Measurements from ENCODE around the gene GTF2H3. TPM values are rescaled to one million over a fixed set of nuclear protein-coding genes. Genes with fewer than 3 reads are reported as not detected.

GTF2H3 gene
- total and polyA plus RNA-seq, 4 donors: 5.6 to 28.9 (median 21.2) TPM

DNA sequence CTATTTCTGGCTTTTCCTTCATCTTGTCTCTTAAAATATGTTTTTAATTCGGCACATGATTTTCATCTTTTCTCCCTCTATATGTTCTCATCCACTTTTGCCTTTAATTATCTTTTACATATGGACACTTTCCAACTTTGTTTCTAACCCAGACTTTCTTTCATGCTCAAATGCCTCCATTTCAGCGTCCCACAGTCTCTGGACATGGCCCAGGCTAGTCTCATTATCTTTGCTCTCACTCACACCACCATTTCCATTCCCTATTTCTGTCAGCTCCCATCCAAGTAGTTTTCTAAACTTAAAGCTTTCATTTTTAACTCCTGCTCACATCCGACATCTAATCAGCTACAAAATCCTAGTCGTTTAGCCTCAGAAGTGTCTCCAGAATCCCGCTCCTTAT is 14.8 kb downstream of the GTF2H3 start:
- DNase-seq (no peak), ATAC-seq (ENCODE audit: insufficient read depth, low FRiP score) (no peak)
- Histone ChIP-seq H3K36me3 (ENCODE audit: control insufficient read depth in 4 of 4, insufficient read depth in 4 of 4, low read length in 4 of 4) (peaks cover 13 to 23% (median 18%) of the 10 kb centered on the region in 4 donors), H3K4me1 (ENCODE audit: control insufficient read depth in 5 of 5, insufficient read depth in 5 of 5, low read length in 5 of 5) (no peaks in the 10 kb centered on the region), H3K27ac (ENCODE audit: low read depth in 1 of 2, low read length in 1 of 2) (no peak overlapping the region), H3K9ac (ENCODE audit: insufficient read depth in 1 of 2, low read length in 2 of 2) (no peak overlapping the region), H3K9me3 (ENCODE audit: control insufficient read depth in 4 of 4, insufficient read depth in 3 of 4, low read length in 3 of 4) (no peaks in the 10 kb centered on the region), H3K4me3 (no peak overlapping the region), H3K27me3 (ENCODE audit: control insufficient read depth in 3 of 3, insufficient read depth in 3 of 3, low read length in 2 of 3) (no peaks in the 10 kb centered on the region)
- WGBS, 2 donors: 95 to 96% methylated on average over 5 of the region's 5 CpGs
- TF ChIP-seq, protein P1, sequence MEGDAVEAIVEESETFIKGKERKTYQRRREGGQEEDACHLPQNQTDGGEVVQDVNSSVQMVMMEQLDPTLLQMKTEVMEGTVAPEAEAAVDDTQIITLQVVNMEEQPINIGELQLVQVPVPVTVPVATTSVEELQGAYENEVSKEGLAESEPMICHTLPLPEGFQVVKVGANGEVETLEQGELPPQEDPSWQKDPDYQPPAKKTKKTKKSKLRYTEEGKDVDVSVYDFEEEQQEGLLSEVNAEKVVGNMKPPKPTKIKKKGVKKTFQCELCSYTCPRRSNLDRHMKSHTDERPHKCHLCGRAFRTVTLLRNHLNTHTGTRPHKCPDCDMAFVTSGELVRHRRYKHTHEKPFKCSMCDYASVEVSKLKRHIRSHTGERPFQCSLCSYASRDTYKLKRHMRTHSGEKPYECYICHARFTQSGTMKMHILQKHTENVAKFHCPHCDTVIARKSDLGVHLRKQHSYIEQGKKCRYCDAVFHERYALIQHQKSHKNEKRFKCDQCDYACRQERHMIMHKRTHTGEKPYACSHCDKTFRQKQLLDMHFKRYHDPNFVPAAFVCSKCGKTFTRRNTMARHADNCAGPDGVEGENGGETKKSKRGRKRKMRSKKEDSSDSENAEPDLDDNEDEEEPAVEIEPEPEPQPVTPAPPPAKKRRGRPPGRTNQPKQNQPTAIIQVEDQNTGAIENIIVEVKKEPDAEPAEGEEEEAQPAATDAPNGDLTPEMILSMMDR (IDR thresholded peaks at IDR 0.05; ENCODE audit: control extremely low read depth, extremely low read depth): no peak

DNA sequence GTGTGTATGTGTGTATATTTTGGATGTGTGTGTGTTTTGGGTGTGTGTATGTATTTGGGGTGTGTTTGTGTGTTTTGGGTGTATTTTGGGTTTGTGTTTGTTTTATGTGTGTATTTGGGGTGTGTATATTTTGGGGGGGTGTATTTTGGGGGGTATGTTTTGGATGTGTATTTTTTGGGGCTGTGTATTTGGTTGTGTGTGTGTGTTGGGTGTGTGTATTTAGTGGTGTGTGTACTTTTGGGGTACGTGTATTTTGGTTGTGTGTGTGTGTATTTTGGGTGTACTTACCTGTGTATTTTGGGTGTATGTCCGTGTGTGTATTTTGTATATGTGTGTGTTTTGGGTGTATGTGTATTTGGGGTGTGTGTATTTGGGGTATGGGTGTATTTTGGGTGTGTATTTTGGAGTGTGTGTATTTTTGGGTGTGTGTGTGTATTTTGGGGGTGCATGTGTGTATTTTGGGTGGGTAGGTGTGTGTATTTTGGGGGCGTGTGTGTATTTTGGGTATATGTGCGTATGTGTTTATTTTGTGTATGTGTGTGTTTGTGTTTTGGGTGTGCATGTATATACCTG is 20.6 kb downstream of the GTF2H3 start:
- DNase-seq (no peak), ATAC-seq (ENCODE audit: insufficient read depth, low FRiP score) (no peak)
- no peaks in the 10 kb centered on the region for H3K27me3 ChIP-seq (ENCODE audit: control insufficient read depth in 3 of 3, insufficient read depth in 3 of 3, low read length in 2 of 3)
- 92 to 93% methylated on average over 4 of the region's 4 CpGs for WGBS, 2 donors
- H3K4me1 ChIP-seq (ENCODE audit: control insufficient read depth in 5 of 5, insufficient read depth in 5 of 5, low read length in 5 of 5): no peaks in the 10 kb centered on the region
- TF ChIP-seq, protein P1 (IDR thresholded peaks at IDR 0.05; ENCODE audit: control extremely low read depth, extremely low read depth): no peak
- H3K9me3 ChIP-seq (ENCODE audit: control insufficient read depth in 4 of 4, insufficient read depth in 3 of 4, low read length in 3 of 4): no peaks in the 10 kb centered on the region
- H3K4me3 ChIP-seq: no peak overlapping the region
- peaks cover 3 to 22% (median 13%) of the 10 kb centered on the region in 4 donors for H3K36me3 ChIP-seq (ENCODE audit: control insufficient read depth in 4 of 4, insufficient read depth in 4 of 4, low read length in 4 of 4)
- no peak overlapping the region for H3K27ac ChIP-seq (ENCODE audit: low read depth in 1 of 2, low read length in 1 of 2)
- H3K9ac ChIP-seq (ENCODE audit: insufficient read depth in 1 of 2, low read length in 2 of 2): no peak overlapping the region

DNA sequence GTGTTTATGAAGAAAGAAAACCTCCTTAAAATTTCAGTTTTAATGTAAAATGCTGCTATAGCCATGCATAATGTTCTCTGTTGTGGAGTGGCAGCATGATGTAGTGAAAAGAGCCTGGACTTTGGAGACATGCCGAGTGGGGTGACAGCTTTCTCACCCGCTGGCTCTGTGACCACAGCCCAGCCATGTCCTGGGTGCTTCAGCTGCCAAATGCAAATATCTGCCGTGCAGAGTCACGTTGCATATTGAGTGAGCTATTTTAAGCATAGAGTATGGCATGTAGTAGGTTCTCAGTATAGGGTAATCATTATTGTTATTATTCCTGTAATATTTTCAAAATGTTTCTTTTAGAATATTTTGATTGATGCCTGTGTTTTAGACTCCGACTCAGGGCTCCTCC is 21.8 kb downstream of the GTF2H3 start:
- WGBS, 2 donors: 84 to 95% methylated on average over 5 of the region's 5 CpGs
- TF ChIP-seq, protein P1 (IDR thresholded peaks at IDR 0.05; ENCODE audit: control extremely low read depth, extremely low read depth): no peak

DNA sequence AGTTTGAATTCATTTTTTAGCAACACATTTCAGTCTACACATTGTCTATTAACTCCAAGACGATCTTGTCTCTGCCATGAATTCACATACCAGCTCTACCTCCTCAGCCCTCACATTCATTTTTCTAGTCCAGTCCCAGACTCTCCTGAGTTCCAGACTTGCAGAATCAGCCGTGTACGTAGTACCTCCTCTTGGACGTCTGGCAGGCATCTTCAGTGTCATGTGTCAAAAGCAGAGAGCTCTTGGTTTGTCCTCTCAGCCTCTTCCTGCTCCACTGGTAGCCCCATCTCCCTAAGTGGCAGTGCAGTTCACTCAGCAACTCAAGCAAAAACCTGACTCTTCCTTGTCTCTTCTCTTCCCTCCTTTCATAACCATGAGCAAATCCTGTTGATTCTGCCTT is 22.8 kb downstream of the GTF2H3 start:
- Histone ChIP-seq H3K27ac (ENCODE audit: low read depth in 1 of 2, low read length in 1 of 2) (no peak overlapping the region), H3K27me3 (ENCODE audit: control insufficient read depth in 3 of 3, insufficient read depth in 3 of 3, low read length in 2 of 3) (no peaks in the 10 kb centered on the region), H3K4me1 (ENCODE audit: control insufficient read depth in 5 of 5, insufficient read depth in 5 of 5, low read length in 5 of 5) (no peaks in the 10 kb centered on the region), H3K36me3 (ENCODE audit: control insufficient read depth in 4 of 4, insufficient read depth in 4 of 4, low read length in 4 of 4) (peaks cover 0 to 18% (median 8%) of the 10 kb centered on the region in 4 donors), H3K9me3 (ENCODE audit: control insufficient read depth in 4 of 4, insufficient read depth in 3 of 4, low read length in 3 of 4) (no peaks in the 10 kb centered on the region), H3K9ac (ENCODE audit: insufficient read depth in 1 of 2, low read length in 2 of 2) (no peak overlapping the region), H3K4me3 (no peak overlapping the region)
- no peak for ATAC-seq (ENCODE audit: insufficient read depth, low FRiP score)
- TF ChIP-seq, protein P1 (IDR thresholded peaks at IDR 0.05; ENCODE audit: control extremely low read depth, extremely low read depth): no peak
- no peak for DNase-seq
- WGBS, 2 donors: 86 to 93% methylated on average over 4 of the region's 4 CpGs

More for the DNA sequence above, 21.8 kb downstream of the GTF2H3 start:
- Histone ChIP-seq H3K27me3 (ENCODE audit: control insufficient read depth in 3 of 3, insufficient read depth in 3 of 3, low read length in 2 of 3) (no peaks in the 10 kb centered on the region), H3K36me3 (ENCODE audit: control insufficient read depth in 4 of 4, insufficient read depth in 4 of 4, low read length in 4 of 4) (peaks cover 3 to 21% (median 12%) of the 10 kb centered on the region in 4 donors), H3K9ac (ENCODE audit: insufficient read depth in 1 of 2, low read length in 2 of 2) (no peak overlapping the region), H3K27ac (ENCODE audit: low read depth in 1 of 2, low read length in 1 of 2) (no peak overlapping the region), H3K9me3 (ENCODE audit: control insufficient read depth in 4 of 4, insufficient read depth in 3 of 4, low read length in 3 of 4) (no peaks in the 10 kb centered on the region), H3K4me3 (no peak overlapping the region), H3K4me1 (ENCODE audit: control insufficient read depth in 5 of 5, insufficient read depth in 5 of 5, low read length in 5 of 5) (no peaks in the 10 kb centered on the region)
- no peak for DNase-seq
- no peak for ATAC-seq (ENCODE audit: insufficient read depth, low FRiP score)
